HG03280 (cell line): ENCODE measurements around the gene JMJD7.

ENCODE experiments used
- ATAC-seq: cut with Tn5 transposase; IDR thresholded peaks from one replicate; pipeline ENCODE4 v1.9.1; 2021; ENCODE audit warnings: mild to moderate bottlenecking, moderate library complexity; ENCODE audit not compliant: unreplicated experiment

The JMJD7 gene

DNA sequence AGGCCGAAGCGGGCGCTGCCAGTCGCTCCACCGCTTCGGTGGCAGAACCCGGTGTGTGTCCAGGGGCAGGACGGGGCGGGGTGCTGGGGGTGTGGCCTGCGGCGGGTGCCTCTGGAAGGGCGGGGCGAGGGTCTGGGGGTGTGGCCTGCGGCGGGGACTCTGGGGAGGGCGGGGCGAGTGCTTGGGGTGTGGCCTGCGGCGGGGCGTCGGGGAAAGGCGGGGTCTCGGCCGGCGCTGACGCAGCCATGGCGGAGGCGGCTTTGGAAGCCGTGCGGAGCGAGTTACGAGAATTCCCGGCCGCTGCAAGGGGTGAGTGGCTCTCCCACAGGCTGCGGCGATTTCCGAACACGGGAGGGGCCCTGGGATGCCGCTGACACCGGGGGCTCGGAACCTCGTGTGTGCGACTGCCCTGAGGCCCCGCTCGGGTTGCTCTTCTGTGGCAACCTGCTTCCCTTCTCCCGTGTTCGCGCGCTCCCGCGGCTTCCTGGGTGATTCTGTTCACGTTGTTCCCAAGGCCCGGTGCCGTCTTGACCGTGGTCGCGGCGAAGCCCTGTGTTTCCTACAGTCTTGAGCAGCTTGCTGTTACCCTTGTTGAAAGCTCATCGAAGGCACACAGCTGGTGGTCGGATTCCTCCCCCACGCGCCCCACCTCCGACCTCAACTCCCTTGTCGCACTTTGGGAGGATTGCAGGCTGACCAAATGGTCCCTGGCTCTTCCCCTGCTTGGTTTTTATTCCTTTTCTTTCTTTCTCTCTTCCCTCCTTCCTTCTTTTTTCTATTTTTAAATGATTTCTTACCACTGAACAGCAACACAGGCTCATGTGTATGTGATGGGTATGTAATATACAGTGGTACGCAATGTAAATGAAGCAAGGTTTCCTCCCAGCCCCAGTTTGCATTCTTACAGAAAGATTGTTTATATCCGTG lies at the start of gene JMJD7:
TSS of gene JMJD7 (plus strand) at position 213 of the 927 bp plus-strand sequence. CDS start at position 246, 33 bp downstream.
- peak; percentile 71 for ATAC-seq

- no peak for ATAC-seq
Measured at GRCh38 chr15:41778521-41778920, 49.4 kb upstream of the JMJD7 start.

DNA sequence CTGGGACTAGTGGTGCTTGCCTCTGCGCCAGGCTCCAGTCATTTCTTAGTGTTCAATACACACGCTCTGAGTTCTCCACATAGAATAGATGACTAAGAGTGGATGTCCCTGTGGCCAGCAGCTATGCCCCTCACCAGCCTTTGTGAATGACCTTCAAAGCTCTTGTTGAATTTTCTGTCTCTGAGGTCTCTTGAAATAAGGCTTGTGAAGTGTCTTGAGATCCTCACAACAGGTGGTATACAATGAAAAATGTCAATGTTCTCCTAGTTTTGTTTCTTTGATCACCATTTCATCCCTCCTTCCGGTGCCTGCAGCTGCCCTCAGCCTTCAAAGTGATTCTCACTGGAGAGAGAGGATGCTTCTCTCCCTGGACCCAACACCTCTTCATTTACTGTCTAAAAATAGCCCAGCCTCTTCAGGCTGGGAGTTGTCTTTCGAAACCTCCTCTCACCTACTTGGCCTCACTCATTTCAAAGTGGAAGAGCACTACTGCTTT lies 48.2 kb upstream of the JMJD7 start:
- ATAC-seq, result no peak

- ATAC-seq, result no peak
Measured at GRCh38 chr15:41780266-41780665, 47.6 kb upstream of the JMJD7 start.

DNA sequence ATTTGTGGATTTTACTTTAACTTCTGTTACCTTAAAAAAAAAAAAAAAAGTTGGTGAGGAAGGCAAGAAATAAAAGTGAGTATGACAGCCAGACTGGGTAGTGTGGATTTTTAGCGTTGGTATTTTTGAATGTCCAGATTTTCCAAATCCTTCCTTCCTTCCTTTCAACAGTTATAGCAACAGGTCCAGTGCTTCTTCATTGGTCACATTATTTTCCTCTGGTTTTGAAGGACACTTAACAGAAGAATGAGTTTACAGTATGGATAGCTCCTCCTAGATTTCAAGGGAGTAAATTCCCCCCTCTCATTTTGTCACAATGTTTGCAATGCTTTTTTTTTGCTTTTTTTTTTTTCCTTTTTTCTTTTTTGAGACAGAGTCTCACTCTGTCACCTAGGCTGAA lies 47.2 kb upstream of the JMJD7 start:
- ATAC-seq, result no peak

DNA sequence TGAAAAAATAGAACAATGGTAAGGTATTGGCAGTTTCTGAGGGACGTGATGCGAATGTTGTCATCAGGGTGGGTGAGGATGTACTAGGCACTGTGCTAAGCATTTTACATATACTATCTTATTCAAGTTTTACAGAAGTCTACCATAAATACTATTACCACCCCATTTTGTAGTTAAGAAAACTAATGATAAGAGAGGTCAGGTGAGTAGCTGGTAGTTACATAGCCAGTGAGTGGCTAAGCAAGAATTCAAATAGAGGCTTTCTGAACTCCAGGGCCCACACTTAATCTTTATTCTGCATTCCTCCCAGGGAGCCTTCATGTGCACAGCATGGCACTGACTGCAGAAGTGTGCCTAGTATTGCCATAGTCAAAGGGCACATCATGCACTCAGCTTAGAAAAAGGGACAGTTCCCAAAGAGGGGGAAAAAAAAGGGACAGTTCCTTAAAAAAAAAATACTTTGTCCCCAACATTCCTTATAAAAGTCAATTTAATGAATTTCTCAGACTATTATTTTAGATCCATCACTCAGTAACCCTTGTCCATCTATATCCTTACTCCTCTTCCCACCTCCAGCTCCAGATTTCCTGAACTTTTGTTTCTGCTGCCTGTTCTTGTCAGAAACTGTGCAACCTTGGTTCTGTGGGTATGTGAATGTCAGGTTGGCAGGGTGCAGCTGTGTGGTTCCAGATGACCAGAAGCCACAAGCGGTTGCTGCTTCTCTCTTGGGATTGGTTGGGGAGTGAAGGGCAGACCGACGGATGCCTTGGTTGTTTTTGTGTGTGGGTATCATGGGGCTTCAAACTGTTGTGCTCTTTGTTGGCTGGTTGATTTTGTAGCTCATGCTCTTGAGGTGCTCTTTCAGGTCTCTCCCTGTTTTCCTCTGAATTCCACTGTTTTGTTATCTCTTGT lies 45.3 kb upstream of the JMJD7 start:
- ATAC-seq, result no peak

- ATAC-seq, result no peak
Measured at GRCh38 chr15:41783296-41783695, 44.6 kb upstream of the JMJD7 start.

DNA sequence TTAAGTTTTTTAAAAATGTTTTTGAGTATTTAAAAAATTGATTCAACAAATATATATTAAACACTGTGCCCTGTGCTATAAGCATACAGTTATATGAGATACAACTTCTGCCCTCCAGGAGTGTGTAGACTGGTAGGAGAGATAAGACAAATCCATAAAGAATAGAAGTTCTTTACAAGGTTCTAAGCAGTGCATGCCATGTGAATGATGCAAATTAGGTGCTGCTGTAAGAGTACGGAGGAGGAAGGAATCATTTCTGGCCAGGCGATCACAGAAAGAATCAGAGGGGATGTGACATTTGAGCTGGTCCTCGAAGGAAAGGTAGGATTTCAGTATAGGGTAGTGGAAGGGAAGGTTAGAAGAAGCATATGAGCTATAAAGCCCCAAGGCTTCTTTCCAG lies 39.6 kb upstream of the JMJD7 start:
- no peak for ATAC-seq

- no peak for ATAC-seq
Measured at GRCh38 chr15:41789236-41789635, 38.7 kb upstream of the JMJD7 start.

DNA sequence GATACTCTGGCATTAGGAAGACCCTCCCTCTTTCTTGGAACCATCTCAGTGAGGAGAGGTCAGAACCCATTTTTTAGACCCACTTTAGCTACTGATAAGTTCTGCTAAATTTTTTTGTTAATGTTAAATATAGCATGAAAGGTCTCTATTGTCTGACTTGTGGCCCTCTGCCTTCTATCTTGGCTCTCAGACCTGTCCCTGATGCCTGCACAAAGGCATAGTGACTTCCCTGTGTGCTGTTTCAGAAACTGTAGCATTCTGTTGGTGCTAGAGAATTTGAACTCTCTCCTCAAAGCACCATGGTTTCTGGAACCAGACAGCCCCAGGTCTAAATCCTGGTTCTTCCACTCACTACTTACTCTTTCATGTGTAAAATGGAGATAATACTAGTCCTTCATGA lies 38.2 kb upstream of the JMJD7 start:
- ATAC-seq, result no peak

GRCh38 chr15:41790169-41790568 lies 37.7 kb upstream of the JMJD7 start:
- ATAC-seq, result no peak

DNA sequence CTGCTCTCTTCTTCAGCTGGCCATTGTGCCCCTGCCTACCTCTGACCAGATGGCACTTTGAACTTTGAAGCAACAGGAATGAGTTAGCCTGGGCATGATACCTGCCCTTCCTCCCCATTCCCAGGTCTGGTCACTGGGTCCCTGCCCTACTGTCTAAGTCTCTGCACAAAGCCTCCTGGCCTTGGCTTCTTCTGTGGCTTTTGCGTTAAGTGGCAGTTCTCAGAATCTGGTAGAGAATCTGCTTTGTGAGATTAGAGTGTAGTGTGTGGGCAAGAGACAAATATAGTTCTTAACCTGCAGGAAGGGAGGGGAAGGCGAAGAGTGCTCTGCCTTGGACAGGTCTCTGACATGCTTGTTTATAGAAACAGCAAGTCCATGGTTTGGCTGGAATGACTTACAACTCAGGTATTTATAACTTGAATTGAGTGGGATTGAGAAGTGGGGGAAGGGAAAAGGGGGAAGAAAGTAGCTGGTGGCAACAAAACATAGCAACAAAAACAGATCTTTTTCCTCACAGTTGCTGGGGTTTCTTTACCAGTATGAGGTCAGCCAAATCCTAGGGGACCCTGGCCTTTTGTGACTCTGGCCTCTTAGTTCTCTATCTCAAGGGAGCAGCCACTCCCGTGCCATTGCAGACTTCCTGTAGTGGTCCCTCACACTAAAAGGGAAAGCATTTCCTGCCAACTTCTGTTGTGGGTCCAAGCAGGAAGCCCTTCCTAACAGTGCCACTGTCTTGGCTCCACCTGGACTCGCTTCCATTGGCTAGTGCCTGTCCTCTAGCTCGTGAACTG lies 36.9 kb upstream of the JMJD7 start:
- no peak for ATAC-seq

DNA sequence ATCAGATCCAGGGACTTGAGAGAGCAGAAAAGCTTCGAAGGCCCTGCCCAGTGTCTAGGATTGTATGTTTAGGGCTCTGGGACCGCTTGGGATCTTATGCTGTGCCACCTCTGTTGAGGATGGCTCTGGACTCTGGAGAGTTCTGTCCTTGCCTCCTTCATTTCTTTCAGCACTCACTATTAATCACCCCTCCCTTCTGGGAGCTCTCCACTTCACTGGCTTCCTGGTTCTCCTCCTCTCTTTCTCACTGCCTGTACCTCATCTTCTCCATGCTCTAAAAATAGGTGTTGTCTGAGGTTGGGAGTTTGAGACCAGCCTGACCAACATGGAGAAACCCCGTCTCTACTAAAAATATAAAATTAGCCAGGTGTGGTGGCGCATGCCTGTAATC lies 36.4 kb upstream of the JMJD7 start:
- no peak for ATAC-seq

GRCh38 chr15:41792000-41792637 lies 35.8 kb upstream of the JMJD7 start:
- ATAC-seq, result no peak

GRCh38 chr15:41794081-41794480 lies 33.8 kb upstream of the JMJD7 start:
- ATAC-seq, result no peak

DNA sequence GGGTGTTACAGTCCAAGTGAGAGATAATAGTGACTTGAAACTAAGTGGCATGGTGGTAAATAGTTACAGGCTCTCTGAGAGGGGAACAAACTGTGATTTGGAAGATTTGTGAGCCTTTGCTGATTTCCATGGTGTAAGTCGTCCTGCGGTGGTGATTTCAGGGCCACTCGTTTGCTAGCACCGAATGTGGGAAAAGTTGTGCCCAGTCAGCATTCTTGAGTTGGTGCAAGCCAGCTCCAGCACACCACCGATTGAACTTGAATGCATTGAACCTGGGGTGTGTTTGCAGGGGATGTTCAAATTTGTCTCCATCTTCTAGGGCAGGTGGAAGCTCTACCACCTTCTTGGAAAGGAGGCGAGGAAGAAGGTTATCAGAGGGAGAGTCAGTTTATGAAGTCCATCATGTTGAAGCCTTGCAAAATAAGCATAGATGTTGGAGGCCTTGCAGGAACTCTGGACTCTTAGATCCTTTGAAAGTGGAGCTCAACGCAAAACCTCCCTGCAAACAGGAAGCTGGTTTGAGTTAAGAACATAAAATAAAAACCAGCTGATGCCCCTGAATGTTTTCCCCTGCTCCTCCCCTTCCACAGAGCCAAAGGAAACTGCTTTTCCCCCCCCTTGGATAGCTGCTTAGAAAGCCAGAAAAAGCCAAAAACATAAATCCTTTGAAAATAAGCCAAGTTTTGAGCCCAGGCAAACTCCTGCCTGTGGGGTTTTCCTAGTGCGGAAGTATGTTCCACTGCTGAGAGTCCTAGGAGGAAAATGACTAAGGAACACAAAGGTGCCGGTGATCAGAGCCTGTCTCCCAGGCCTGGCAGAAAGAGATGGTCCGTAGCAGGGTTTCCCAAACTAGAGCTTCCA lies 31.7 kb upstream of the JMJD7 start:
- ATAC-seq, result no peak

DNA sequence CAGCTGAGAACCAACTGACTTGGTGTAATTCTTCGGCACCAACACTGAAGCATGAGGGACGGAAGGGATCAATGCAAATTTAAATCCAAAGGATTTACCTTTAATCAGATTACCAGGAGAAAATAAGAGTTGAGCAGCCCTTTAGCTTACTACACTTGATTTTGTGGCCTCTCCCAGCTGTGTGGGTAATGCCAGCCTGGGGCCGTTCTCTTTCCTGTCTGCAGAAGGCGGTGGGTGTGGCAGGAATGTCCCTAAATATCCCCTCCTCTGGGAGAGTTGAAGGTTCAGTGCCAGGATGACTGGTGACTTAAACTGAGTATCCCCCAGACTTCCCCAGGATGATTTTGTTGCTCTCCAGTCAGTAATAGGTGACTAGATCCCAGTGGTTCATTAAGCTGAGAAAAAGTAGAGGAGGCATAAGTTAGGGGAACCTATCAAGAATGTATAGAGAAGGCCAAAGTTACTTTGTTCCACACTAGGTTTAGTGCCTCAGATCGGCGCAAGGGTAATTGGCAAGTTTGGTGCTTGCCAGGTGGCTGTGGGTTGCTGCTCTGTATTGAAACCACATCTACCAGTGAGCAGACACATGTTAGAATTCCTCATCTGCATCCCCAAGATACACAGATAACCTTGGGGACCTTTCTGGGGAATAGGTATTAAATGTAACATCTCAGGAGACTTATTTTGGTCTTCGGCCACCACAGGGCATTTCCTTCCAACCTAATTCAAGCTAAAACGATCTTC lies 30.5 kb upstream of the JMJD7 start:
- no peak for ATAC-seq

DNA sequence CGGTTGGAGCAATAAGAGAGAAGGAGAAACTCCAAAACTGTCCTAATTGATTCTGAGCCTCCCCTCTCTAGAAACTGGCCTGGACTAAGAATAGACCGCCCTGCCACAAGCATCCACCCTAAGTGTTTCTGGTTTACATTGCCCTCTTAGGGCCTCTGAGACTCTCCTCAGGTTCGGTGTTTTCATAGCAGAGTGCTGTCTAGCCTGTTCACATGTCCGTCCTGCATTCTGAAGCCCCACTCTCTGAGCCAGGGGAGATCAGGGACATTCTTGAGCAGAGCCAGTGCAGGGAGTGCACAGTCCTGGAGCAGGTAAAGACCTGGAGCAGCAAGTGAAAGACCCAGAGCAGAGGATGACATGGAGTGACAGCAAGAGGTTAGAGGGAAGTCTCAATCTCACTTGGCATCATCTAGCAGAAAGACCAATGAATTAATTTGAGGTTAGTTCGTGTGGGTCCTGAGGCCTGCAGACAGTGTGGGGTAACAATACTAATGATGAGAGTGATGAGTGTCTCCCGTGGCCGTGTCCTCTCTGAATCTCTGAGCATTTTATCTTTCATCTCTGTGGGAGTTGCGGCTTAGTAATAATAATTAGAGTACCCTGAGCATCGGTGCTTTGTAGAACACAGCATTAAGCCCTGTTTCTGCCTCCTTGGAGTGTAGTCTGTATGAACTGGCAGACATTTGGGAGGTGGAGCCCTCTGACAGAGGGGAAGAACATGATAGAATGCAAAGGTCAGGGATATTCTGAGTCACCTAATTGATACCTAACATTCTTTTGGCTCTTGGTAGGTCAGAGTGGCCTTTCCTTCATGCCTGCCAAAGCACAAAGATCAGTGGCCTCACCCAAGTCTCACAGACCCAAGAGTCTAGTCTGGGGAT lies 29.0 kb upstream of the JMJD7 start:
- no peak for ATAC-seq
